ENCODE results near the gene ODF4. TPM values are rescaled to one million over a fixed set of nuclear protein-coding genes. Genes with fewer than 3 reads are reported as not detected.

Gene ODF4
- total and polyA plus RNA-seq, 2 of the 4 experiments (the other 2 are of a cell fraction) = not detected

DNA sequence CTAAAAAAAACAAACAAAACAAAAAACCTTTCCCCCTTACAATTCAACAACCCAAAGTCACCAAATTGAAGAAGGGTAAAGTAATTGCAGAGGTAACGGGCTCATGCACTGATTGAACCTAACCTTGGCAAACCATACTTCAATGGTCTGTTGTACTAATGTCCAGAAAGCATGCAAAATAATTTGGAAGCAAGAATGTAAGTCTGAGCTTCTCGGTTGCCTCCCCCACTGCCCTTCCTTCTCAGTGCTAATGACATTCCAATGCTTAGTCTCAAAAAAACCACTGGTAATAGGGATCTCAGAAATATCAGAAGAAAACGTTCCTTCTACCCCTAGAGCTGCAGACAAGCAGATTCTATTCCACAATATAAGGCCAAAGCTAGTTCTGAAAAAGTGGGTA is 21.1 kb downstream of the ODF4 start:
- Histone ChIP-seq H4K20me1 (ENCODE audit: insufficient read depth, low read length) (no peaks in the 10 kb centered on the region), H3K27ac (ENCODE audit: insufficient read depth, low read length) (no peak overlapping the region), H2BK15ac (ENCODE audit: low read depth, low read length) (no peak overlapping the region), H3K56ac (ENCODE audit: extremely low read depth, insufficient read depth, low read length) (no peak overlapping the region), H2AK9ac (replicated peaks; ENCODE audit: low read depth, low read length, poor library complexity) (no peak overlapping the region), H3K23ac (ENCODE audit: low read depth, low read length) (no peak overlapping the region), H2AK5ac (ENCODE audit: low read depth, low read length) (no peak overlapping the region), H3K4ac (ENCODE audit: low read depth, low read length) (no peak overlapping the region), H2BK120ac (ENCODE audit: low read depth, low read length) (no peak overlapping the region; the same call in 1 of the 2 replicates), H3K14ac (replicated peaks; ENCODE audit: low read depth, low read length) (no peak overlapping the region; the same call in 1 of the 2 replicates), H3K4me3 (ENCODE audit: insufficient read depth, low read depth, low read length) (no peak overlapping the region), H3K4me1 (ENCODE audit: control insufficient read depth, insufficient read depth, low read length) (peaks cover 16% of the 10 kb centered on the region), H3K9me3 (ENCODE audit: control insufficient read depth, insufficient read depth, low read length) (no peaks in the 10 kb centered on the region), H3K9me1 (ENCODE audit: insufficient read depth, low read length) (peaks cover 17% of the 10 kb centered on the region), H4K5ac (ENCODE audit: low read depth, low read length) (no peak overlapping the region), H3K4me2 (ENCODE audit: low read depth, low read length) (no peak overlapping the region), H4K91ac (ENCODE audit: insufficient read depth, low read depth, low read length) (no peak overlapping the region), H2AFZ (replicated peaks; ENCODE audit: low read length, poor library complexity) (no peak overlapping the region), H4K8ac (ENCODE audit: low read depth in 2 of 2, low read length in 2 of 2) (no peak overlapping the region), H3K27me3 (ENCODE audit: control insufficient read depth, insufficient read depth, low read length) (no peaks in the 10 kb centered on the region), H3K79me1 (ENCODE audit: low read depth in 1 of 2, low read length in 2 of 2) (peaks cover 5 to 24% of the 10 kb centered on the region in 2 experiments), H2BK5ac (ENCODE audit: low read depth, low read length, poor library complexity, severe bottlenecking) (no peak overlapping the region), H3K36me3 (ENCODE audit: control insufficient read depth, insufficient read depth, low read length) (peaks cover 2% of the 10 kb centered on the region; the same call in 1 of the 2 replicates), H3K18ac (ENCODE audit: low read depth, low read length) (no peak overlapping the region), H2BK20ac (ENCODE audit: low read depth, low read length) (no peak overlapping the region), H3K9ac (ENCODE audit: low read depth, low read length) (no peak overlapping the region)
- dilution Hi-C loops (cut with HindIII; ENCODE audit: low sequenced_read_pairs, unreplicated experiment) (no loop called here), intact Hi-C loops (cut with micrococcal nuclease) (no loop called here), in situ Hi-C loops (cut with MboI; ENCODE audit: low sequenced_read_pairs) (no loop called here)
- CTCF ChIA-PET = interaction anchor here (0.6 to 1.5 kb wide), 2 partner anchors 16 to 1763 kb away, joined by 3 read pairs; partner anchors contain the start of gene KRABD2
- TF ChIP-seq, protein P1, sequence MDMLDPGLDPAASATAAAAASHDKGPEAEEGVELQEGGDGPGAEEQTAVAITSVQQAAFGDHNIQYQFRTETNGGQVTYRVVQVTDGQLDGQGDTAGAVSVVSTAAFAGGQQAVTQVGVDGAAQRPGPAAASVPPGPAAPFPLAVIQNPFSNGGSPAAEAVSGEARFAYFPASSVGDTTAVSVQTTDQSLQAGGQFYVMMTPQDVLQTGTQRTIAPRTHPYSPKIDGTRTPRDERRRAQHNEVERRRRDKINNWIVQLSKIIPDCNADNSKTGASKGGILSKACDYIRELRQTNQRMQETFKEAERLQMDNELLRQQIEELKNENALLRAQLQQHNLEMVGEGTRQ (IDR thresholded peaks at IDR 0.05; ENCODE audit: low read depth, low read length) = no peak
- TF ChIP-seq CEBPB (IDR thresholded peaks at IDR 0.05; ENCODE audit: low read depth, low read length) (no peak), BHLHE40 (IDR thresholded peaks at IDR 0.05; ENCODE audit: low read depth, low read length) (no peak)
- POLR2A ChIA-PET (ENCODE audit: unreplicated experiment) = no interaction called here
- no TSS peak for BruUV-seq (replicated peaks)
- no peak for DNase-seq
- WGBS, 2 experiments (ENCODE audit: extremely low coverage in 2 of 2, insufficient read length in 1 of 2) = no CpG with 5 or more reads among the region's 3 CpGs
- no peak; the same call in 1 of the 2 replicates for ATAC-seq (ENCODE audit: low read depth)
